Liver (tissue), 9 donors: ENCODE results near the gene HMHB1. TPM values are rescaled to one million over a fixed set of nuclear protein-coding genes. Genes with fewer than 3 reads are reported as not detected.

ENCODE experiments used
- DNase-seq: peaks from one replicate; pipeline ENCODE4 v3.0.0-alpha.2; 2017; ENCODE audit warnings: low spot score
- H3K27ac ChIP-seq, 2 donors: one replicate each; pipeline ENCODE4 v1.7.0; 2013; ENCODE audit warnings: inconsistent platforms in 2 of 2, low read length in 2 of 2, control low read depth in 1 of 2, low read depth in 1 of 2, mild to moderate bottlenecking in 1 of 2
- H3K27me3 ChIP-seq, 4 donors: one replicate each; pipeline versions ENCODE4 v1.6.1 to v1.7.0; 2013; ENCODE audit warnings: low read length in 3 of 4, inconsistent platforms in 1 of 4, mild to moderate bottlenecking in 1 of 4, moderate library complexity in 1 of 4; ENCODE audit not compliant: control insufficient read depth in 4 of 4, insufficient read depth in 4 of 4
- H3K36me3 ChIP-seq, 4 donors: one replicate each; pipeline versions ENCODE4 v1.6.1 to v1.7.0; 2013; ENCODE audit warnings: low read length in 3 of 4, mild to moderate bottlenecking in 3 of 4, low read depth in 1 of 4, moderate library complexity in 1 of 4; ENCODE audit not compliant: control insufficient read depth in 4 of 4, insufficient read depth in 3 of 4
- H3K4me1 ChIP-seq, 4 donors: one replicate each; pipeline versions ENCODE4 v1.6.1 to v1.7.0; 2013; ENCODE audit warnings: low read length in 3 of 4, mild to moderate bottlenecking in 3 of 4, moderate library complexity in 1 of 4; ENCODE audit not compliant: control insufficient read depth in 4 of 4, insufficient read depth in 4 of 4
- H3K4me3 ChIP-seq, 3 donors: one replicate each; pipeline versions ENCODE4 v1.6.1 to v1.7.0; 2013; ENCODE audit warnings: low read length in 3 of 3, control low read depth in 1 of 3, low read depth in 1 of 3, mild to moderate bottlenecking in 1 of 3
- H3K9ac ChIP-seq, 2 donors: one replicate each; pipeline ENCODE4 v1.7.0; 2013; ENCODE audit warnings: low read length in 2 of 2, mild to moderate bottlenecking in 2 of 2, moderate library complexity in 2 of 2, control low read depth in 1 of 2, low read depth in 1 of 2
- H3K9me3 ChIP-seq, 4 donors: one replicate each; pipeline versions ENCODE4 v1.6.1 to v1.7.0; 2013; ENCODE audit warnings: low read length in 3 of 4; ENCODE audit not compliant: control insufficient read depth in 4 of 4
- CTCF ChIP-seq: fragments of 150-350 bp; IDR thresholded peaks from 2 replicates; pipeline ENCODE4 v1.5.1; 2017; ENCODE audit warnings: improper control_type of control experiment, low read depth, low read length; ENCODE audit not compliant: missing input control
- EGR1 ChIP-seq, 2 donors: IDR thresholded peaks; 2 replicates each; pipeline ENCODE4 v1.6.1; 2016 to 2018; ENCODE audit warnings: antibody characterized with exemption in 2 of 2, low read depth in 2 of 2
- FOXA1 ChIP-seq: IDR thresholded peaks from 2 replicates; pipeline ENCODE4 v1.6.1; 2016; ENCODE audit warnings: antibody characterized with exemption
- FOXA2 ChIP-seq: IDR thresholded peaks from 2 replicates; pipeline ENCODE4 v1.6.1; 2016; ENCODE audit warnings: antibody characterized with exemption
- GABPA ChIP-seq, 2 donors: IDR thresholded peaks in 1 of 2; conservative IDR thresholded peaks in 1 of 2; 2 replicates each; pipeline ENCODE4 v1.6.1; 2016; ENCODE audit warnings: antibody characterized with exemption in 2 of 2, mild to moderate bottlenecking in 1 of 2, moderate library complexity in 1 of 2
- HNF4G ChIP-seq: IDR thresholded peaks from 2 replicates; pipeline ENCODE4 v1.6.1; 2016; ENCODE audit warnings: antibody characterized with exemption
- JUND ChIP-seq, 2 donors: IDR thresholded peaks; 2 replicates each; pipeline ENCODE4 v1.6.1; 2016; ENCODE audit warnings: antibody characterized with exemption in 2 of 2
- RXRA ChIP-seq, 2 donors: IDR thresholded peaks; 2 replicates each; pipeline ENCODE4 v1.6.1; 2017 to 2018; ENCODE audit warnings: antibody characterized with exemption in 2 of 2, mild to moderate bottlenecking in 1 of 2
- TAF1 ChIP-seq: conservative IDR thresholded peaks from 2 replicates; pipeline ENCODE4 v1.6.1; 2016; ENCODE audit warnings: antibody characterized with exemption, mild to moderate bottlenecking
- YY1 ChIP-seq: IDR thresholded peaks from 2 replicates; pipeline ENCODE4 v1.6.1; 2016; ENCODE audit warnings: antibody characterized with exemption, mild to moderate bottlenecking
- WGBS: extraction: QIAGEN DNeasy Blood & Tissue Kit; methylation state at CpG from one replicate; pipeline ENCODE4 v1.1.7; 2013; 5-methylcytosine and 5-hydroxymethylcytosine counted together
- polyA plus RNA-seq, 2 donors: library from polyadenylated mRNA; stranded (reverse) in 1 of 2; unstranded in 1 of 2; fragments of 200-250 nt in 1 of 2; fragments of >200 nt in 1 of 2; fragmentation: Nextera tagmentation in 1 of 2; extraction: Ambion mirVana in 1 of 2; gene quantifications; one replicate each; pipeline versions ENCODE4 v1.2.1 to v1.2.3, GENCODE V29; 2013 to 2015
- total RNA-seq, 2 donors: library from RNA; depleted of rRNA; stranded (reverse); fragments of >200 nt; gene quantifications; one replicate each; pipeline ENCODE4 v1.2.3, GENCODE V29; 2014
- TF ChIP-seq, protein P1 (sequence below): IDR thresholded peaks from 2 replicates; pipeline ENCODE4 v1.6.1; 2016; ENCODE audit warnings: antibody characterized with exemption
- TF ChIP-seq, protein P2 (sequence below): IDR thresholded peaks from 2 replicates; pipeline ENCODE4 v1.6.1; 2016; ENCODE audit warnings: antibody characterized with exemption, mild to moderate bottlenecking
- TF ChIP-seq, protein P3 (sequence below): IDR thresholded peaks from 2 replicates; pipeline ENCODE4 v1.6.1; 2016; ENCODE audit warnings: antibody characterized with exemption
- donor health status: healthy.
- donor health status: healthy.
- donor health status: healthy.
- donor health status: healthy.
- donor health status: healthy.

HMHB1 gene
- total and polyA plus RNA-seq, 4 donors: not detected

GRCh38 chr5:143800715-143801114 lies 11.2 kb upstream of the HMHB1 start:
- 87% methylated on average over 2 of the region's 2 CpGs for WGBS
- Histone ChIP-seq H3K4me1 (no peaks in the 10 kb centered on the region), H3K27ac (no peak overlapping the region), H3K36me3 (no peaks in the 10 kb centered on the region), H3K27me3 (no peaks in the 10 kb centered on the region), H3K9ac (no peak overlapping the region), H3K9me3 (no peaks in the 10 kb centered on the region), H3K4me3 (no peak overlapping the region)
- TF ChIP-seq CTCF: no peak
- TF ChIP-seq, protein P1, sequence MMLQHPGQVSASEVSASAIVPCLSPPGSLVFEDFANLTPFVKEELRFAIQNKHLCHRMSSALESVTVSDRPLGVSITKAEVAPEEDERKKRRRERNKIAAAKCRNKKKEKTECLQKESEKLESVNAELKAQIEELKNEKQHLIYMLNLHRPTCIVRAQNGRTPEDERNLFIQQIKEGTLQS: no peak
- TF ChIP-seq EGR1 (IDR thresholded peaks at IDR 0.05; ENCODE audit: low read depth in 2 of 2): no peak
- TF ChIP-seq, protein P2, sequence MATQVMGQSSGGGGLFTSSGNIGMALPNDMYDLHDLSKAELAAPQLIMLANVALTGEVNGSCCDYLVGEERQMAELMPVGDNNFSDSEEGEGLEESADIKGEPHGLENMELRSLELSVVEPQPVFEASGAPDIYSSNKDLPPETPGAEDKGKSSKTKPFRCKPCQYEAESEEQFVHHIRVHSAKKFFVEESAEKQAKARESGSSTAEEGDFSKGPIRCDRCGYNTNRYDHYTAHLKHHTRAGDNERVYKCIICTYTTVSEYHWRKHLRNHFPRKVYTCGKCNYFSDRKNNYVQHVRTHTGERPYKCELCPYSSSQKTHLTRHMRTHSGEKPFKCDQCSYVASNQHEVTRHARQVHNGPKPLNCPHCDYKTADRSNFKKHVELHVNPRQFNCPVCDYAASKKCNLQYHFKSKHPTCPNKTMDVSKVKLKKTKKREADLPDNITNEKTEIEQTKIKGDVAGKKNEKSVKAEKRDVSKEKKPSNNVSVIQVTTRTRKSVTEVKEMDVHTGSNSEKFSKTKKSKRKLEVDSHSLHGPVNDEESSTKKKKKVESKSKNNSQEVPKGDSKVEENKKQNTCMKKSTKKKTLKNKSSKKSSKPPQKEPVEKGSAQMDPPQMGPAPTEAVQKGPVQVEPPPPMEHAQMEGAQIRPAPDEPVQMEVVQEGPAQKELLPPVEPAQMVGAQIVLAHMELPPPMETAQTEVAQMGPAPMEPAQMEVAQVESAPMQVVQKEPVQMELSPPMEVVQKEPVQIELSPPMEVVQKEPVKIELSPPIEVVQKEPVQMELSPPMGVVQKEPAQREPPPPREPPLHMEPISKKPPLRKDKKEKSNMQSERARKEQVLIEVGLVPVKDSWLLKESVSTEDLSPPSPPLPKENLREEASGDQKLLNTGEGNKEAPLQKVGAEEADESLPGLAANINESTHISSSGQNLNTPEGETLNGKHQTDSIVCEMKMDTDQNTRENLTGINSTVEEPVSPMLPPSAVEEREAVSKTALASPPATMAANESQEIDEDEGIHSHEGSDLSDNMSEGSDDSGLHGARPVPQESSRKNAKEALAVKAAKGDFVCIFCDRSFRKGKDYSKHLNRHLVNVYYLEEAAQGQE: no peak
- TF ChIP-seq TAF1: no peak
- TF ChIP-seq, protein P3, sequence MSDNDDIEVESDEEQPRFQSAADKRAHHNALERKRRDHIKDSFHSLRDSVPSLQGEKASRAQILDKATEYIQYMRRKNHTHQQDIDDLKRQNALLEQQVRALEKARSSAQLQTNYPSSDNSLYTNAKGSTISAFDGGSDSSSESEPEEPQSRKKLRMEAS: no peak
- no peak for TF ChIP-seq FOXA2
- no peak for TF ChIP-seq FOXA1
- TF ChIP-seq RXRA (IDR thresholded peaks at IDR 0.05): no peak
- TF ChIP-seq YY1: no peak
- TF ChIP-seq JUND (IDR thresholded peaks at IDR 0.05): no peak
- no peak for TF ChIP-seq HNF4G
- TF ChIP-seq GABPA (IDR thresholded peaks at IDR 0.05 in 1 of 2, conservative IDR thresholded peaks at IDR 0.05 in 1 of 2): no peak
- no peak for DNase-seq

GRCh38 chr5:143801252-143801939 lies 10.6 kb upstream of the HMHB1 start:
- Histone ChIP-seq H3K36me3 (no peaks in the 10 kb centered on the region), H3K4me3 (no peak overlapping the region), H3K27me3 (no peaks in the 10 kb centered on the region), H3K9me3 (no peaks in the 10 kb centered on the region), H3K9ac (no peak overlapping the region), H3K4me1 (no peaks in the 10 kb centered on the region), H3K27ac (no peak overlapping the region)
- no peak for DNase-seq
- TF ChIP-seq, protein P3: no peak
- WGBS: 94% methylated on average over 6 of the region's 6 CpGs
